Amniotic epithelial cell (primary cell): ENCODE measurements around the gene FBXL19.
A peak's percentile ranks its signal among the peaks of the same experiment; 100 is the strongest.

Source experiments
- DNase-seq: peaks from one replicate; pipeline ENCODE4 v3.0.0-alpha.2; 2010; ENCODE audit warnings: low read depth

The FBXL19 gene

GRCh38 chr16:30964574-30965226 is 41.3 kb downstream of the FBXL19 start:
- no peak for DNase-seq

GRCh38 chr16:30965436-30965835 is 42.1 kb downstream of the FBXL19 start:
- DNase-seq, result no peak

- DNase-seq, result no peak
These were observed 42.8 kb downstream of the FBXL19 start for GRCh38 chr16:30966033-30966619.

GRCh38 chr16:30967795-30968194 is 44.4 kb downstream of the FBXL19 start:
- DNase-seq, result no peak

GRCh38 chr16:30969246-30969842 is 46.0 kb downstream of the FBXL19 start:
- no peak for DNase-seq

- DNase-seq, result no peak
These were observed 47.9 kb downstream of the FBXL19 start for GRCh38 chr16:30971298-30971697.

- DNase-seq, result peak; percentile 22
These were observed 49.5 kb downstream of the FBXL19 start for GRCh38 chr16:30972872-30973271.

GRCh38 chr16:30974348-30974747 is 51.0 kb downstream of the FBXL19 start:
- DNase-seq, result no peak

- no peak for DNase-seq
These were observed 53.1 kb downstream of the FBXL19 start for GRCh38 chr16:30976486-30976885.

- DNase-seq, result no peak
These were observed 54.1 kb downstream of the FBXL19 start for GRCh38 chr16:30977502-30977901.

- no peak for DNase-seq
These were observed 56.0 kb downstream of the FBXL19 start for GRCh38 chr16:30979170-30980022.

GRCh38 chr16:30980023-30980371 is 56.6 kb downstream of the FBXL19 start:
- DNase-seq, result no peak

- DNase-seq, result no peak
These were observed 57.1 kb downstream of the FBXL19 start for GRCh38 chr16:30980434-30980833.

GRCh38 chr16:30980959-30981358 is 57.6 kb downstream of the FBXL19 start:
- DNase-seq, result no peak

GRCh38 chr16:30982548-30983288 is 59.3 kb downstream of the FBXL19 start:
- no peak for DNase-seq

GRCh38 chr16:30983289-30983889 is 60.0 kb downstream of the FBXL19 start:
- no peak for DNase-seq

- DNase-seq, result no peak
These were observed 60.7 kb downstream of the FBXL19 start for GRCh38 chr16:30983898-30984610.

- peak; percentile 58 for DNase-seq
These were observed 61.5 kb downstream of the FBXL19 start, which contains the start of gene HSD3B7 for GRCh38 chr16:30984669-30985400. Gene HSD3B7 (plus strand): TSS chr16:30985207. CDS start chr16:30985659, 452 bp downstream.

GRCh38 chr16:30985401-30986128 is 62.2 kb downstream of the FBXL19 start:
- peak; percentile 33 for DNase-seq
